Activated CD8-positive, alpha-beta memory T cell treated with anti-CD3 and anti-CD28 coated beads, Interleukin-2, amount 50 U/mL, for 24 hours (primary cell): ENCODE results near the gene FUOM.
"Not testable (repeated sequence)": the region's sequence is repeated elsewhere in the genome, so short reads cannot be mapped to it uniquely, and the experiment has no call there.

Experiments used
- DNase-seq: peaks from one replicate; pipeline ENCODE4 v3.0.0-alpha.2; 2020; ENCODE audit errors: extremely low read depth

Gene FUOM

DNA sequence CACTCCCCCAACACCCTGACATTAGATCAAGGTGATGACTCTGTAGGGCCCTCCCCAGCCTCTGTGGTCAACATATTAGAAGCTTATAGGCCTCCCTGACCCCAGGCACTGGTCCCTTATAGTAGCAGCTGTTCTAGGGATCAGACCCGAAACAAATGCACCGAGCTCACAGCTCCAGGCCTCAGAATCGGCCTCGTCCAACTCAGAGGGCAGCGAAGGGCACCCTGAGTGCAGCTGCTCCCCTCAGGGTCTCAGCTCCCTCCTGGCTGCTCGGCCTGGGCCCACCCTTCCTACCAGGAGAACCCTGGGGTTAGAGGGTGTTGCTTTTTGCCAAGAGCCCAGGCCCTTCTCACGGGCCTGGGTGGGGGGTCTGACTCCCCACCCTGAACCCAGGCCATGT is 10.3 kb upstream of the FUOM start:
- DNase-seq: no peak

DNA sequence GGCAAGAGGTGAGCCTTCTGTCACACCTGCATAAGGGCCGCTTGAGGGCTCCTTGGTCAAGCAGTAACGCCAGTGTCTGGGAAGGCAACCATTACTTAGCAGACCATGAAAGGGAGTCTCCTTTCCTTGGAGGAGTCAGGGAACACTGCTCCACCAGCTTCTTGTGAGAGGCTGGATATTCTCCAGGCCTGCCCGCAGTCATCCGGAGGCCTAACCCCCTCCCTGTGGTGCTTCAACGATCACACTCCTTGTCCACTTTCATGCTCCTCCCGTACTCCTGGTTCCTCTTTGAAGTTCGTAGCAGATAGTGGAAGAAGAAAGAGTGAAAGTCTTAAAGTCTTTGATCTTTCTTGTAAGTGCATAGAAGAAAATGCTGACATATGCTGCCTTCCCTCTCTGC is 9.6 kb upstream of the FUOM start:
- not testable (repeated sequence) for DNase-seq

DNA sequence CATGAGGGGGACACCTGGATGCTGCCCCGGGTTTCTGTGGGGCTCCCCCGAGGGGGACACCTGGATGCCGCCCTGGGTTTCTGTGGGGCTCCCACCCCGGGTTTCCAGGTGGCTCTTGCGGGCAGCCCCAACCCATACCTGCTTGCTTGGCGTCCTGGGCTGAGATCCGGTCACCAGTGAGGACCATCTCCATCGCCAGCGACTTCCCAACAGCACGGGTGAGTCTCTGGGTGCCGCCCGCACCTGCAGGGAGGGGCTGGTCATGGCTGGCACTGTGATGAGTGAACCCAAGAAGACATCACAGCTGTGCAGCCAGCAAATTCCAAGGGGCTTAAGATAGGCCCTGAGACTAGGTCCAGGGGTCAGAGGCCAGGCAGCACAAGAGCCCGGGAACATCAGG is 8.9 kb upstream of the FUOM start:
- DNase-seq: no peak

DNA sequence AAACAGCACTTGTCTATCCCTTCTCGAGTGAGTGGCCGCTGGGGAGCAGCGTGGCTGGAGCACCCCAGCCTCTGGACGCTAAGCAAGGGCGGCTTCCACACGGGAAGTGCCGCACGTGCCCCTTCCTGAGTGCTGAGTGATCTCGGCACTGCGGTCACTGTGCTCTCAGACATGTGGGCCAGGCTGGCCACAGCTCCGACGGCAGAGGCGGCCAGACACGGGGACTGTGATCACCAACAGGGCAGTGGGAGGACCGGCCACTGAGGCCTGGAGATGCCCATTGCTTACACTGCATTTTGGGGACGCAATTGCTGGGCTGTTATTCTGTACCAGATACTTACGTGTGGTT is 8.3 kb upstream of the FUOM start:
- DNase-seq: no peak

DNA sequence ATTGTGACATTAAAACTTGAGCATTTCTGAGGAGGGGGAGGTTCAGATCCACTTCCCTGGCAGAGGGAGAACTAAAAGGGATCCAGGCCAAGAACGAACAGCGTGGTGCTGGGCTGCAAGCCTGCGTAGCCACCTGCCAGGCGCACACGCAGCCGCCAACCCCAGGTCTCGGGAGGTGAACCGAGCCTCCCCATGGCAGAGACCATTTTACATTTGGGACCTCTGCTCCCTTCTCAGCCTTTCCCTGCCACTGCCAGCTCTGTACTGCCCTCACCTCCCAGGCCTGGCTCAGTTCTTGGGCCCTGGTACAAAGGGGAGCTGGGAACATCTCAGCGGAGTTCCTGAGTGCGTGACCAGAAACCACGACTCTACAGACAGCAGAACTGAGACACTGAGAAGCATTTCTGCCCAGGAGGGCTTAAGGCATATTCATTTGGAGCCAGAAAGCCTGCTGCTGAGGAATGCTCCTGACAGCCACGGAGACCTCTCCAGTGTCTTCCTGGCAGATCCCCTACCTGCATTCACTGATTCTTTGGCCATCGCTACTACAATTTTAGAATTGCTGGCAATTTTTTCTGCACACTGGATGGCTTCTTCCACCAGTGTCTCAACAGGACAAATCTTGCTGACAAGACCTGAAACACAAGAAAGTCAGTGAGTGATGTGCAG is 7.8 kb upstream of the FUOM start:
- no peak for DNase-seq

DNA sequence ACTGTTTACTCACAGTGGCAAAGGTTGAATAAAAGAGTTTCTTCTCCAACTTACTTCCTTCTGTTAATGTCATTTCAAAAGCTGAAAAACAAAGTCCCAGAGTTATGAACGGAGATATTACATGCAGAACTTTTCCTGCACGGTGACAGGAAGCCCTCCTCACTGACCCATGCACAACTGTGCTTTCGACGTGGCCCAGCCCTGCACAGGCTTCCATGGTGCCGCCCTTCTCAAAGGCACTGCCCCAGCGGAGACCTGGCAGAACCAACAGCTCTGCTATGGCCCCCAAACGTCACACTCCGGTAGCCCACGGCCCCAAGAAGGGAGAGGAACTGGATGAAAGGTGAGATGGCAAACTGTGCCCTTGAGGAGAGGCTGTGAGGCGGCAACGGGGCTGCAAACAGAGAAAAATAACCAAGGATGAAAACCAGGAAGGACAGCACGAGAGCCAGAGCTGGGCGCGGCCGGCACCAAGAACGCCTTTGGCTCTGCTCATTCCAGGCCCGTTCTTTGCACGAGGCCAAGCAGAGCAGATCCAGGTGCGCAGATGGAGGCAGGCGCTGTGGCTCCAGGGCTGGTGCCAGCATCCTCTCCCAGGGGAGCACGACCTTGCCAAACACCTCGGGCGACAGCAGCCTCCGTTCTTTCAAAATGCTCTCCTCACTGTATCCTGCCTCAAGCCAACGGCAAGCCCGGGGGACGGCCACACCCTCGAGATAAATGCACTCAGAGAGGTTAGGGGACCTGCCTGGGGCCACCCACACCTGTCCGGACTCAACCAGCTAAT is 7.0 kb upstream of the FUOM start:
- DNase-seq: no peak

DNA sequence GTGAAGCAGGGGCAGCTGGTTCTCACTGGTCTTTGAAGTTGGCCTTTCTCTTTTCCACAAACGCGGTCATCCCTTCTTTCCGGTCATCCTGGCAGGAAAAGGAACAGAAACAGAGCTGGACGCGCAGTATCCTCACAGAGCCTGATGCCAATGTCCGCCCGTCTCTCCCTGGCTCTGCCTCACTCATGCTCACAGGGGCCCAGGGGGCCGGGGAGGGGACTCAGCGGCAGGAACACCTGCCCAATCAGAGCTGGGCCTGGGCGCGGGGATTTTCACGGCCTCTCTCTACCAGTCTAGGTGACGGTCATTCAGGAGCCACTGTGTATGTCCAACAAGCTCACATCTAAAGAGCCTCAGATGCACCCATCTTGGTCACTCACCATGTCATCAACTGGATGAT is 5.0 kb upstream of the FUOM start:
- DNase-seq: no peak

DNA sequence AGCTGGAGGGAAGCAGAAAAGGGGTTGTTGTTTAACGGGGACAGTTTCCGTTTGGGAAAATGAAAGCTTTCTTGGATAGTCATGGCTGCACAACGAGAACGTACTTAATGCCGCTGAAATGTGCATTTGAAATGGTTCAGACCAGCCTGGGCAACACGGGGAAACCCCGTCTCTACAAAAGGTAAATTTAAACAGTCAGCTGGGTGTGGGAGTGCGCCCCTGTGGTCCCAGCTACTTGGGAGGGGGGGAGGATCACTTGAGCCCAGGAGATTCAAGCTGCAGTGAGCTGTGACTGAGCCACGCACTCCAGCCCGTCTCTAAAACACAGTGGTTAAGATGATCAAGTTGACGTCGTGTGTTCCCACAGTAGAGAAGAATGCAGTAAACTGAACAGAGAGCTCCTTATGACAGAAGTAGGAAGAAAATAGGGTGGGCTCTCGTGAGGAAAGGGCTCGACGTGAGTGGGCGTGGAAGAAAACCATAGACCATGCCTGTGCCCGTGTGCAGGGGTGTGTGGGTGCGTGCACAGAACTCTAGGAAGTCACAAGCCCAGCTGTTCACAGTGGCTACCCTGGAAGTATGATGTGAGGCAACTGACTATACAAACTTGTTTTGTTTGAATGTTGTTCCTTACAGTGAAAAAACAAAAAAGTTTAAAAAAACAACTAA is 4.1 kb upstream of the FUOM start:
- no peak for DNase-seq

DNA sequence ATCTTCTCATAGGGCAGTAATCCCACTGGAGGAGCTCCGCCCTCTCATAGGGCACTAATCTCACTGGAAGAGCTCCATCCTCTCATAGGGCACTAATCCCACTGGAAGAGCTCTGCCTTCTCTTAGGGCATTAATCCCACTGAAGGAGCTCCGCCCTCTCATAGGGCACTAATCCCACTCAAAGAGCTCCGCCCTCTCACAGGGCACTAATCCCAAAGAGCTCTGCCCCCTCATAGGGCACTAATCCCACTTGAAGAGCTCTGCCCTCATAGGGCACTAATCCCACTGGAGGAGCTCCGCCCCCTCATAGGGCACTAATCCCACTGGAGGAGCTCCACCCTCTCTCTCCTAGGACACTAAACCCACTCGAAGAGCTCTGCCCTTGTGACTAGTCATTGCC is 3.4 kb upstream of the FUOM start:
- no peak for DNase-seq

DNA sequence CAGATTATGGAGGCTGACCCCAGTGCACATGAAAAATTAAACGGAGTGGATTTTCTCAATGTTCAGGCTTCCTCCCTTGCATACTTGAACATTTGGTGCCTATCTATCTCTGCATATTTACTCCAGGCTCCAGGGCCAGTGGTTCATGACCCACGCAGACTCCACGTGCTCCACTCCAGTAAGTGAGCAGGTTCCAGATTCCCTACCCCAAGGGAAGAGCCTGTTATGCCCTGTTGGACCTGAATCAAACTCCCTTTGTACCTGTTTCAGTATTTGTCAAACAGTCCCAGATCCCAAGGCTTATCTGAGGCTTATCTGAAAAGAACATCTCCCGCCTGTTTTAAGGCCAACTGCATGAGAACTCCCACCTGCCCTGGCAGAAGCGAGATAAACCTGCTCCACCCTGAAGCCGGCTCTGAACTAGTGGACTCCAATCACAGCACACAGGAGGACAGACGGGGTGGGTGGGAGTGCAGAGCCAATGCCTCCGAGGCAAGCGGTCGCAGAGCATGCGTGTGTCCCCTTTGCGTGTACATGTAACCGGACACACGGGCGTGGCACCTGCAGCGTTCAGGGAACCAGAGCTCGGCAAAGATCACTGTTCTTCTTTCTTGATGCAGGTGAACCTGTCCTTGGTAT is 2.3 kb upstream of the FUOM start:
- no peak for DNase-seq

DNA sequence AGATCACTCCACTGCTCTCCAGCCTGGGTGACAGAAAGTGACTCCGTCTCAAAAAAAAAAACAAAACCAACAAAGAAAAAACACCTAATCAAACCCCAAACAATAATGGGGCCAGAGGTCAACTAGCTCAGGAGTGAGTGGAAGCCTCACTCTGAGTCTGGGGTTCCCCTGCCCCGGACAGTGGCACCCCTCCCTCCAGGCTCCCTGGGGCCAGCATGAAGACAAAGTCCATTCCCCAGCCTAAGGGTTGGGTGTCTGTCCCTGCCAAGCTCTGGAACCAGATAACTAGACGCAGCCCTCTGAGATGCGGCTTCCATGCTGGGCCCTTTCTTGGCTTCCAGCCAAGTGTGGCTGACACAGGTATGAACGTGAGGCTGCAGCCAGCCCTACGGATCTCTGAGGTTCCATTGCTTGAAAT is 1.7 kb upstream of the FUOM start:
- DNase-seq: no peak

DNA sequence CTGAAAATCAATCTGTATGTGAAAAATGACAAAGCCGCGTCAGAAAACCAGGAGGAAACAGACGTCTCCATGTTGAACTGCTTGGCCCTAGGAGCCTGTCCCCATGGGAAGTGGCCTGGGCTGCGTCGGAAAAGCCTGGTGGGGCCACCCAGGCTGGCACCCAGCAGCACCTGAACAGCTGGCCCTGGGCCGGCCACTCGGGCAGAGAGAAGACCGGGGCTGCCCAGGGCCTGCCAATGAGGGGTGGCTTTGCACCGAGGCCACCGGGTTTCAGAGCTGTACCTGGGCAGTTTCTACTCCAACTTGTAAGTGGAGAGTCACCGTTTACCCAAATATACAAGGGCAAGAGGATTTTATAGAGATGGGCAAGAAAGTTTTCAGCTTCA is 1.1 kb upstream of the FUOM start:
- no peak for DNase-seq

DNA sequence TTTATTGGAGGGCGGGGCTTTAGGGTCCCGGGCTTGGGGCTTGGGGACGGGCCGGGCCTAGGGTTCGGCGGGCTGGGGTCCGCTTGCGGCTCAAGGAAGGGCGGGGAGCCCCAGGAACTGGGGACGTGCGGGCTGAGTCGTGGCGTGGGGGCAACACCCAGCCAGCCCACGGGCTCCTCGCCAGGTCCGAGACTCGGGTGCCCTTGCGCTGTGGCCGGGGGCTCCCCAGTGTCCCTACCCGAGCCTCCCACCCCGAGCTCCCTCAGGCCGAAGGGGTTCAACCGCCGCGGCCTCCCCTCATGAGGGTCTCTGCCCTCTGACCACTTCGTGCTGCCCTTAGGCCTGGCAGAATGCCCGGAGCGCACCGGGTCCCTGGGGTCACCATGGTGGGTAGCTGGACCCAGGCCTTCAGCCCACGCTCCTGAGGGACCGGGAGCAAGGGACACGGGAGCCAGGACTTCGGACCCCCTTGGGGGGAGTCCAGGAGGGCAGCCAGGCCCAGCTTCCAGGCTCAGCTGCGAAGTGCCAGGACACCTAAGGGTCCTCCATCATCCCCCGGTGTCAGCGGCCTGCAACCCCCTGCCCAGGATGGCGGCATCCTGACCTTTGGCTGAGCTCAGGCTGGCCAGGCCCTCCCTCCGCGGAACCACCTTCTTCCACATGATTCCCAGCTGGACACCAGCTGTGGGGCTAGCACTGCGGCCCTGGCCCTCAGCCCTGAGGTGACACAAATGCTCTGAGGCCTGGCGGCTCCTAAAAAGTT is 524 bp upstream of the FUOM start:
- DNase-seq: no peak

DNA sequence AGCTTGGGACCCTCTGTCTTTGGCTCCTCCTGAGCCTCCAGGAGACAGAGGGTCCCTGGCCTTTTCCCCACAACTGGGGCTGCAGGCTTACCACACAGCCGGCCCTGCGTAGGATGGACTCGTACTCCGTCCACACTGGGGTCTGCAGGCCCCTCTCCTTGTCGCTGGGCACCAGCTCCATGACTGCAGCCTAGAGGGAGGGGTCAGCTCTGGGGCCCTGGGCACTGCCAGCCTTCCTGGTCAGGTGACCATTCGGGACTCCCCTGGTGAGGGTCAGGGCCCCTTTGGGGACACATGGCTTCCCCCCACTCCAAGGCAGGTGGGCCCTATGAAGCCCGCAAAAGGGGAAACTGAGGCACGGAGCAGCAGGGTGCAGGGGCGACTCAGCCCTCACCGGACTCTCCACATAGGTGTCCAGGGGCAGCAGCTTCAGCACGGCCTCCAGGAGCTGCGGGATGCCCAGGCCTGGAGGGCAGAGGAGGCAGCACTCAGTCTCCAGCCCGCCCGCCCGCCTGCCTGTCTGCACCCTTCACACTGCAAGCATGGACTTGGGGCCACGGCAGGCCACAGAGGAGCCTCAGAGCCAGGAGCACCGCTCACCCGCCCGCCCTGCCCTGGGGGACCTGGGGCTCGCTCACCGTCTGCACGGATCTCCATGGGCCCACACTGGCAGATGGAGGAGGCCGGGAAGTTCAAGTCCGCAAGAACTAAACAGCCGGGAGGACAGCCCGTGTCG is 1.1 kb downstream of the FUOM start:
- DNase-seq: no peak

DNA sequence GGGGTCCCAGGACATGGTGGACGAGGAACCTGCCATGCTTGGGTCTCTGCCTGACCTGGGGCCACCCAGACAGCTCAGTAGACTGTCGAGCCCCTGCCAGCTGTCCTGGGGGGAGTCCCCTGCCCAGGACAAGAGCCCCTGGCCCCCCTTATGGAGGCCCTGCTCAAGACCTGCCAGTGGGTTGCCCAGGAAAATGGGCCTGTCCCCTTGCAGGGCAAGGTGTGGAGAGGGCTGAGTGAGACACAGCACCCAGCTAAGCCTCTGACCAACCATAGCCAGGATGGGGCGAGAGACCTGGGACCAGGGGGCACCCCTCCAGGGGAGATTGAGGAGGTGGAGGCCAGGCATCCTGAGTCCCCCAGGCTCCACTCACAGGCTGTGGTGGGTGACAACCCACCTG is 1.8 kb downstream of the FUOM start:
- DNase-seq: no peak

DNA sequence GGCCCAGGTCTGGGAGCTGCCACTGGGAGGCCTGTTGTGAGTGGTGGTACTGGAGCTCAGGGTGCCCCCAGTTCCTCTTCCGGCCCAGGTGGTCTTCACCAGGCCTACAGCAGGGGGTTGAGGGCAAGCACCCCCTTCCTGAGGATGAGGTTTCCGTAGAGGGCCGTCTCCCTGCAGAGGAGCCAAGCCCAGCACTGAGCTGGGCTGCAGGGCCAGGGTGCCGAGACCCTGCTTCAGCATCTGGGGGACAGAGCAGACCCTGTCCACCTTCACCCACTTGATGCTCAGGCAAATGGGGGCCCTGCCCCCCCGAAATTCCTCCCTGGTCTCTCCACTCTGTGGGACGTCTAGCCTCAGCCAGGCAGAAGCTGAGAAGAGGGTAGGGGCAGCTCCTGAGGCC is 2.6 kb downstream of the FUOM start:
- DNase-seq: no peak

DNA sequence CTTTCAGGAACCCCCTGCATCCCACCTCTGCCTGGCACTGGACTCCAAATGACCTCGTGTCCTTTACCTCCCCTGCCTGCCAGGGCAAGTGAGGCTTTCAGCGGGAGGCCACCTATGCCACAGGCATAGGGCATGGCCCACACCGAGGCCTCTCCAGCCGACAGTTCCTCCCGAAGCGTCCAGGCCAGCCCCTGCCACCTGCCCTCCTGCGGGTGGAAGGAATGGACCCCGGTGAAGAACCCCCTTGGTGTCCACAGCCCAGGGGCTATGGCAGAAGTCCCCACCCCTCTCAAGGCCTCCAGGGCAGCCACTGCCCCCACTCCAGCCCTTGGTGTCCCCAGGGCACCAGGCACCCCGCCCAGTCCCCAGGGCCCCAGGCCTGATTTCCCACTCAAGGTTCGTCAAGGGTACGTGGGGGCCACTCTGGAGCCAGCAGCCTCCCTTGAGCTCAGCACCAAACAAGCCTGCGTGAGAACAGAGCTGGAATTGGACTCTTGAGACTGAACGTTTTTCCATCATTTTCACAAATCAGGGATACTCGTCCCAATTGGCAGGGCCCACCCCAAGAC is 3.1 kb downstream of the FUOM start:
- DNase-seq: no peak

DNA sequence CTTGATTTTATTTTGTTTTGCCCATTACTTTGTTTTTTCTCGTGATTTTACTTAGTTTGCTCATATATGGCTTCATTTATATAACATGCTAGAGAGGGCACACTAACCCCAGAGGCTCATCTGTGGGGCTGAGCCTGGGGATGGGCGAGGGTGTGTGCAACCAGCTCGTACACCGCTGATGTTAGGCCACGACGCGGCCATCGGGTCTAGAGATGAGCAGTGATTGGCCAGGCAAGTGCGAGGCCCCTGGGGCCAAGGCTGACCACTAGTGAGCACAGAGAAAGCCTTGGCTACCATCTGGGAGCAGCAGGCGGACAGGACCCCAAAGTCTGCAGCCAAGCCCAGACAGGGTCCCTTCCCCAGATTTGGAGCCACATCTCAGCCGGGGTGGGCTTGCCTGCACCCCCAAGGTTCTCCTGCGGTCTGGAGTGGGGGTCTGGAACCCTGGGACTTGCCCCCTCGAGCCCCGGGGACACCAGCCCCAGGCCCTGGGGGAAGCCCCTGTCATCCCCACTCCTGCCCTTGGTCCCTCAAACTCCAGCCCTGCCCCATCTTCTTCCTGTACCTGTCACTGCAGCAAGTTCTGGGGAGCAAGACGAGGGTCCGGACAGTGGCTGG is 3.7 kb downstream of the FUOM start:
- no peak for DNase-seq

DNA sequence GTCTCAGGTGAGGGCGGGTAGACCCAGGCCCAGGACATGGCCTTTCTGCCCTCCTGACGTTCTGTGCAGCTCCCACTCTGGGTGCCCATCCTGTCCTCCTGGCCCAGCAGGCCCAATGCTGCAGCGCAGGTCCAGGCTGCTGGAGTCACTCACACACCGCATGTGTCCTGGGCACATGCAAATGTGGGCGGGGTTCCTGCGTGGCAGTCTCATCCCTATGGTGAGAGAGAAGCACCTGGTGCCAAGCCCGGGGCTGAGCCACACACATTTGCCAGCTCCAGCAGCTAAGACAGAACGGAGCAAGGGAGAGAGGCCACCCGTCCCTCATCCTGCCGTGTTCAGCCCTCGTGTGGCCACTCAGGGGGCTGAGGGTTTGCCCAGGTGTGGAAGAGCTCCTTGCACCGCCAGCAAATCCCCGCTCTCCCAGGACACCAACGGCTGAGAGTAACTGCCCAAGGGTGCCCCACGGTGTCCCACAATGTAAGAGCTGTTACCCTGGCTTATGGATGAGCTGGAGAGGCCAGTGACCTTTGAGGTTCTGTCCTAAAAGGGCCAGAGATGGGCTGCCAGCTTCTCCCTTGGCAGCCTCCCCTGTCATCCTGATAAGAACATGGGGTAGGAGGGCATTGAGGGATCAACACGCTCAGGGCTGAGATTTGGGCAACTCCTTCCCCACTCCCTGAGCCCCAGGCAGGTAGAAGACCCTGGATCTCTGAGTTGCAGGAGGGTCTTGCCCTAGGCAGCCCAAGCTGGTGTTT is 4.4 kb downstream of the FUOM start:
- DNase-seq: no peak
